SU-DHL-6 (cell line): ENCODE measurements around the gene VMO1.
"Not testable (repeated sequence)": the region's sequence is repeated elsewhere in the genome, so short reads cannot be mapped to it uniquely, and the experiment has no call there.

Source experiments
- H2AFZ ChIP-seq: fragments of 200-600 bp; sonication (generic); 2 replicates; pipeline ENCODE4 v1.6.1; 2014; ENCODE audit warnings: low read depth, mild to moderate bottlenecking, moderate library complexity, mixed read lengths, antibody characterized with exemption, low read length; ENCODE audit not compliant: severe bottlenecking
- H3F3A ChIP-seq: fragments of 200-600 bp; shearing (Covaris generic); 2 replicates; pipeline ENCODE4 v1.6.0; 2016; ENCODE audit warnings: antibody characterized with exemption, mild to moderate bottlenecking; ENCODE audit not compliant: insufficient read depth
- H3K27ac ChIP-seq: fragments of 200-600 bp; sonication (generic); 2 replicates; pipeline ENCODE4 v1.5.1; 2016; ENCODE audit warnings: low read depth, mild to moderate bottlenecking, low read length, moderate library complexity, mixed read lengths
- H3K27me3 ChIP-seq: fragments of 200-600 bp; sonication (generic), shearing (Covaris generic); 2 replicates; pipeline ENCODE4 v1.6.0; 2014; ENCODE audit warnings: mild to moderate bottlenecking, low read length
- H3K36me3 ChIP-seq: fragments of 200-600 bp; sonication (generic); 2 replicates; pipeline ENCODE4 v1.6.1; 2014; ENCODE audit warnings: mild to moderate bottlenecking, low read length, mixed read lengths
- H3K4me2 ChIP-seq: fragments of 300-600, 200-600 bp; shearing (Covaris generic), sonication (generic); 2 replicates; pipeline ENCODE4 v1.6.0; 2014; ENCODE audit warnings: low read length, low read depth, mild to moderate bottlenecking; ENCODE audit not compliant: poor library complexity, severe bottlenecking
- H3K4me3 ChIP-seq: fragments of 200-600 bp; sonication (generic); 2 replicates; pipeline ENCODE4 v1.5.1; 2014; ENCODE audit warnings: antibody characterized with exemption, low read length, mild to moderate bottlenecking, mixed read lengths; ENCODE audit not compliant: insufficient read depth, poor library complexity, severe bottlenecking
- H3K79me2 ChIP-seq: fragments of 200-600 bp; sonication (generic); 2 replicates; pipeline ENCODE4 v1.6.1; 2014; ENCODE audit warnings: mild to moderate bottlenecking, low read length, moderate library complexity; ENCODE audit not compliant: insufficient read depth
- H3K9ac ChIP-seq: fragments of 200-600 bp; sonication (generic); 2 replicates; pipeline ENCODE4 v1.7.0; 2014; ENCODE audit warnings: mild to moderate bottlenecking, low read length
- H3K9me2 ChIP-seq: fragments of 200-600 bp; sonication (generic); replicated peaks from 2 replicates; pipeline ENCODE4 v1.6.1; 2014; ENCODE audit warnings: low read length; ENCODE audit not compliant: insufficient read depth
- H3K9me3 ChIP-seq: fragments of 200-600 bp; sonication (generic); 2 replicates; pipeline ENCODE4 v1.6.1; 2014; ENCODE audit warnings: low read length, mixed read lengths; ENCODE audit not compliant: insufficient read depth
- H4K20me1 ChIP-seq: fragments of 200-600 bp; sonication (generic); 2 replicates; pipeline ENCODE4 v1.6.1; 2014; ENCODE audit warnings: low read depth, mild to moderate bottlenecking, antibody characterized with exemption, low read length, moderate library complexity, mixed read lengths
- CTCF ChIP-seq: fragments of 200-600 bp; sonication (generic); IDR thresholded peaks from one replicate; pipeline ENCODE4 v1.5.1; 2017; ENCODE audit warnings: antibody characterized with exemption, mild to moderate bottlenecking, low read length, moderate library complexity; ENCODE audit not compliant: insufficient read depth, poor library complexity, severe bottlenecking
- EZH2phosphoT487 ChIP-seq: fragments of 200-600 bp; sonication (generic), shearing (Covaris generic); conservative IDR thresholded peaks from 2 replicates; pipeline ENCODE4 v1.6.1; 2018; ENCODE audit warnings: mild to moderate bottlenecking, antibody characterized with exemption, low read length, moderate library complexity, mixed read lengths

VMO1 gene

GRCh38 chr17:4833178-4833940, 47.2 kb upstream of the VMO1 start, which contains the start of gene MINK1:
Gene MINK1, plus strand, starts transcription at chr17:4833340. Its CDS starts 244 bp downstream, at chr17:4833584.
- TF ChIP-seq EZH2phosphoT487, result no peak
- TF ChIP-seq CTCF, result no peak
- Histone ChIP-seq H3K9me2 (no peaks in the 10 kb centered on the region), H3F3A (0 out of 2 replicates have a peak, but pooled peaks cover 6% of the 10 kb centered on the region), H3K36me3 (no peaks in the 10 kb centered on the region), H3K27me3 (no peaks in the 10 kb centered on the region), H3K9ac (peak within 1 kb of the TSS; percentile 90), H2AFZ (peak within 1 kb of the TSS; percentile 99), H3K79me2 (peaks cover 35% of the 10 kb centered on the region), H3K9me3 (no peaks in the 10 kb centered on the region), H4K20me1 (no peaks in the 10 kb centered on the region), H3K4me3 (peak within 1 kb of the TSS; percentile 81), H3K27ac (peak within 1 kb of the TSS; percentile 21; the same call in 1 of the 2 replicates), H3K4me2 (peak within 1 kb of the TSS; percentile 83)

- not testable (repeated sequence) for H3K9me3 ChIP-seq, H3K27me3 ChIP-seq, H3K27ac ChIP-seq, H4K20me1 ChIP-seq, H3K9me2 ChIP-seq, H3F3A ChIP-seq, H3K36me3 ChIP-seq
- peak overlapping the region; percentile 81 for H3K4me3 ChIP-seq
- H3K9ac ChIP-seq, result peak overlapping the region; percentile 90
- peak overlapping the region; percentile 99 for H2AFZ ChIP-seq
- peaks cover 34% of the 10 kb centered on the region for H3K79me2 ChIP-seq
- H3K4me2 ChIP-seq, result peak overlapping the region; percentile 83
These were observed 46.6 kb upstream of the VMO1 start for GRCh38 chr17:4832829-4833177.

- Histone ChIP-seq H3K4me2 (no peak overlapping the region), H3K36me3 (no peaks in the 10 kb centered on the region), H2AFZ (no peak overlapping the region), H3K27ac (no peak overlapping the region), H3K9me2 (no peaks in the 10 kb centered on the region), H3K27me3 (no peaks in the 10 kb centered on the region), H3F3A (no peaks in the 10 kb centered on the region), H4K20me1 (no peaks in the 10 kb centered on the region), H3K4me3 (no peak overlapping the region), H3K79me2 (no peaks in the 10 kb centered on the region), H3K9me3 (no peaks in the 10 kb centered on the region), H3K9ac (no peak overlapping the region)
- no peak for TF ChIP-seq CTCF
- no peak for TF ChIP-seq EZH2phosphoT487
These were observed 41.2 kb upstream of the VMO1 start for GRCh38 chr17:4827399-4827798.

- Histone ChIP-seq H3K4me3 (no peak overlapping the region), H3K79me2 (no peaks in the 10 kb centered on the region), H3K4me2 (no peak overlapping the region), H3K9me3 (no peaks in the 10 kb centered on the region), H3K36me3 (no peaks in the 10 kb centered on the region), H2AFZ (no peak overlapping the region), H3K27me3 (no peaks in the 10 kb centered on the region), H3K9ac (no peak overlapping the region), H3K27ac (no peak overlapping the region), H3K9me2 (no peaks in the 10 kb centered on the region), H4K20me1 (no peaks in the 10 kb centered on the region), H3F3A (no peaks in the 10 kb centered on the region)
- TF ChIP-seq EZH2phosphoT487 (no peak), CTCF (no peak)
These were observed 37.4 kb upstream of the VMO1 start for GRCh38 chr17:4823373-4824089.
